ENCODE results near the gene CRIM1. TPM values are rescaled to one million over a fixed set of nuclear protein-coding genes. Genes with fewer than 3 reads are reported as not detected.

CRIM1 gene
- total and polyA plus RNA-seq, 2 of the 8 experiments (the other 6 are each of a cell fraction or from before 2014, with no cell fraction given), result 9.4 to 28.4 TPM

DNA sequence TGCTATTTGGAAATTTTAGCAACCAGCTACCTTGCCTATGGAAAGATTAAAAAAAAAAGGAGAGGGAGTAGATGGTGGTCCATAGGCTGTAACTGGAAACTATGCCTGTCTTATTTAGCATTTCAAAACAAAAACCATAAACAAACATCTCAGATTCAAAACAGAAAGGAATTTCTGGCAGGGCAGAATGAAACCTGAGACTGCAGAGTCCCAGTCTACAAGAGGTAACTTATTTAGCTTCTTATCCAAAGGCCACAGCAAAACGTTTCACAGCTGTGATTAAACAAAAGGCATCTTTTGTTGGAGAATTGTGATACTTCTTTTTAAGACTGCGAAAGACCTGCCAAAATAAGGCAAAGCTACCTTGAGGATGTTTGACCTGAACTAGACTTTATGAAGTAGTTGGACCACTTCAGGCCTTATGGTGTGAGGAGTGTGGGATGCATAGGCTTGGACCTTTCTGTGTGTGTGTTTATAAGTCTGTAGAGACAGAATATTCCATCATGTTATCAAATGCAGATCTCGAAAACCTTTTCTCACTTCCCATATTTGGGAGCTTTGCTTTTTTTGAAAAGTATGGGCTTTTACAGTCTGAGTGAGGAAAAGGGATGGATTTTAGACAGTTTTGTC, 11.0 kb downstream of the CRIM1 start (continued):
- TF ChIP-seq, protein P1, sequence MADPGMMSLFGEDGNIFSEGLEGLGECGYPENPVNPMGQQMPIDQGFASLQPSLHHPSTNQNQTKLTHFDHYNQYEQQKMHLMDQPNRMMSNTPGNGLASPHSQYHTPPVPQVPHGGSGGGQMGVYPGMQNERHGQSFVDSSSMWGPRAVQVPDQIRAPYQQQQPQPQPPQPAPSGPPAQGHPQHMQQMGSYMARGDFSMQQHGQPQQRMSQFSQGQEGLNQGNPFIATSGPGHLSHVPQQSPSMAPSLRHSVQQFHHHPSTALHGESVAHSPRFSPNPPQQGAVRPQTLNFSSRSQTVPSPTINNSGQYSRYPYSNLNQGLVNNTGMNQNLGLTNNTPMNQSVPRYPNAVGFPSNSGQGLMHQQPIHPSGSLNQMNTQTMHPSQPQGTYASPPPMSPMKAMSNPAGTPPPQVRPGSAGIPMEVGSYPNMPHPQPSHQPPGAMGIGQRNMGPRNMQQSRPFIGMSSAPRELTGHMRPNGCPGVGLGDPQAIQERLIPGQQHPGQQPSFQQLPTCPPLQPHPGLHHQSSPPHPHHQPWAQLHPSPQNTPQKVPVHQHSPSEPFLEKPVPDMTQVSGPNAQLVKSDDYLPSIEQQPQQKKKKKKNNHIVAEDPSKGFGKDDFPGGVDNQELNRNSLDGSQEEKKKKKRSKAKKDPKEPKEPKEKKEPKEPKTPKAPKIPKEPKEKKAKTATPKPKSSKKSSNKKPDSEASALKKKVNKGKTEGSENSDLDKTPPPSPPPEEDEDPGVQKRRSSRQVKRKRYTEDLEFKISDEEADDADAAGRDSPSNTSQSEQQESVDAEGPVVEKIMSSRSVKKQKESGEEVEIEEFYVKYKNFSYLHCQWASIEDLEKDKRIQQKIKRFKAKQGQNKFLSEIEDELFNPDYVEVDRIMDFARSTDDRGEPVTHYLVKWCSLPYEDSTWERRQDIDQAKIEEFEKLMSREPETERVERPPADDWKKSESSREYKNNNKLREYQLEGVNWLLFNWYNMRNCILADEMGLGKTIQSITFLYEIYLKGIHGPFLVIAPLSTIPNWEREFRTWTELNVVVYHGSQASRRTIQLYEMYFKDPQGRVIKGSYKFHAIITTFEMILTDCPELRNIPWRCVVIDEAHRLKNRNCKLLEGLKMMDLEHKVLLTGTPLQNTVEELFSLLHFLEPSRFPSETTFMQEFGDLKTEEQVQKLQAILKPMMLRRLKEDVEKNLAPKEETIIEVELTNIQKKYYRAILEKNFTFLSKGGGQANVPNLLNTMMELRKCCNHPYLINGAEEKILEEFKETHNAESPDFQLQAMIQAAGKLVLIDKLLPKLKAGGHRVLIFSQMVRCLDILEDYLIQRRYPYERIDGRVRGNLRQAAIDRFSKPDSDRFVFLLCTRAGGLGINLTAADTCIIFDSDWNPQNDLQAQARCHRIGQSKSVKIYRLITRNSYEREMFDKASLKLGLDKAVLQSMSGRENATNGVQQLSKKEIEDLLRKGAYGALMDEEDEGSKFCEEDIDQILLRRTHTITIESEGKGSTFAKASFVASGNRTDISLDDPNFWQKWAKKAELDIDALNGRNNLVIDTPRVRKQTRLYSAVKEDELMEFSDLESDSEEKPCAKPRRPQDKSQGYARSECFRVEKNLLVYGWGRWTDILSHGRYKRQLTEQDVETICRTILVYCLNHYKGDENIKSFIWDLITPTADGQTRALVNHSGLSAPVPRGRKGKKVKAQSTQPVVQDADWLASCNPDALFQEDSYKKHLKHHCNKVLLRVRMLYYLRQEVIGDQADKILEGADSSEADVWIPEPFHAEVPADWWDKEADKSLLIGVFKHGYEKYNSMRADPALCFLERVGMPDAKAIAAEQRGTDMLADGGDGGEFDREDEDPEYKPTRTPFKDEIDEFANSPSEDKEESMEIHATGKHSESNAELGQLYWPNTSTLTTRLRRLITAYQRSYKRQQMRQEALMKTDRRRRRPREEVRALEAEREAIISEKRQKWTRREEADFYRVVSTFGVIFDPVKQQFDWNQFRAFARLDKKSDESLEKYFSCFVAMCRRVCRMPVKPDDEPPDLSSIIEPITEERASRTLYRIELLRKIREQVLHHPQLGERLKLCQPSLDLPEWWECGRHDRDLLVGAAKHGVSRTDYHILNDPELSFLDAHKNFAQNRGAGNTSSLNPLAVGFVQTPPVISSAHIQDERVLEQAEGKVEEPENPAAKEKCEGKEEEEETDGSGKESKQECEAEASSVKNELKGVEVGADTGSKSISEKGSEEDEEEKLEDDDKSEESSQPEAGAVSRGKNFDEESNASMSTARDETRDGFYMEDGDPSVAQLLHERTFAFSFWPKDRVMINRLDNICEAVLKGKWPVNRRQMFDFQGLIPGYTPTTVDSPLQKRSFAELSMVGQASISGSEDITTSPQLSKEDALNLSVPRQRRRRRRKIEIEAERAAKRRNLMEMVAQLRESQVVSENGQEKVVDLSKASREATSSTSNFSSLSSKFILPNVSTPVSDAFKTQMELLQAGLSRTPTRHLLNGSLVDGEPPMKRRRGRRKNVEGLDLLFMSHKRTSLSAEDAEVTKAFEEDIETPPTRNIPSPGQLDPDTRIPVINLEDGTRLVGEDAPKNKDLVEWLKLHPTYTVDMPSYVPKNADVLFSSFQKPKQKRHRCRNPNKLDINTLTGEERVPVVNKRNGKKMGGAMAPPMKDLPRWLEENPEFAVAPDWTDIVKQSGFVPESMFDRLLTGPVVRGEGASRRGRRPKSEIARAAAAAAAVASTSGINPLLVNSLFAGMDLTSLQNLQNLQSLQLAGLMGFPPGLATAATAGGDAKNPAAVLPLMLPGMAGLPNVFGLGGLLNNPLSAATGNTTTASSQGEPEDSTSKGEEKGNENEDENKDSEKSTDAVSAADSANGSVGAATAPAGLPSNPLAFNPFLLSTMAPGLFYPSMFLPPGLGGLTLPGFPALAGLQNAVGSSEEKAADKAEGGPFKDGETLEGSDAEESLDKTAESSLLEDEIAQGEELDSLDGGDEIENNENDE (IDR thresholded peaks at IDR 0.05; ENCODE audit: insufficient replicate concordance, low read length), result no peak
- no peak for TF ChIP-seq TBP (IDR thresholded peaks at IDR 0.05; ENCODE audit: low read depth, low read length)
- TF ChIP-seq GTF2F1 (IDR thresholded peaks at IDR 0.05; ENCODE audit: borderline replicate concordance, low read depth, low read length), result no peak
- TF ChIP-seq EZH2 (IDR thresholded peaks at IDR 0.05; ENCODE audit: low read depth, low read length, severe bottlenecking), result no peak
- TF ChIP-seq RNF2 (IDR thresholded peaks at IDR 0.05; ENCODE audit: borderline replicate concordance, low read depth, low read length, missing control alignments, poor library complexity, severe bottlenecking), result no peak
- TF ChIP-seq POLR2A (IDR thresholded peaks at IDR 0.05; ENCODE audit: control extremely low read depth in 1 of 2, low read depth in 2 of 2, low read length in 2 of 2), result no peak
- no peak for TF ChIP-seq BCL11A (IDR thresholded peaks at IDR 0.05; ENCODE audit: low read depth in 2 of 2, low read length in 2 of 2)
- TF ChIP-seq SP2 (IDR thresholded peaks at IDR 0.05; ENCODE audit: low read length), result no peak
- TF ChIP-seq KDM1A (IDR thresholded peaks at IDR 0.05; ENCODE audit: borderline replicate concordance, low read length), result no peak
